ENCODE measurements around the gene GNAI3.
A peak's percentile ranks its signal among the peaks of the same experiment; 100 is the strongest.

GNAI3 gene

GRCh38 chr1:109598156-109598555 lies 49.7 kb downstream of the GNAI3 start:
- no peak for DNase-seq

- no peak for DNase-seq
Measured at GRCh38 chr1:109598655-109599054, 50.2 kb downstream of the GNAI3 start.

- no peak for DNase-seq
Measured at GRCh38 chr1:109603229-109603628, 54.8 kb downstream of the GNAI3 start.

GRCh38 chr1:109605381-109605780 lies 57.0 kb downstream of the GNAI3 start:
- DNase-seq, result no peak

- no peak for DNase-seq
Measured at GRCh38 chr1:109609881-109610280, 61.5 kb downstream of the GNAI3 start.

- no peak for DNase-seq
Measured at GRCh38 chr1:109610609-109611307, 62.3 kb downstream of the GNAI3 start.

- no peak for DNase-seq
Measured at GRCh38 chr1:109611308-109611990, 63.0 kb downstream of the GNAI3 start.

- DNase-seq, result no peak
Measured at GRCh38 chr1:109613361-109614147, 65.1 kb downstream of the GNAI3 start.

- no peak for DNase-seq
Measured at GRCh38 chr1:109615879-109616278, 67.5 kb downstream of the GNAI3 start.

- DNase-seq, result no peak
Measured at GRCh38 chr1:109616391-109616790, 68.0 kb downstream of the GNAI3 start.

GRCh38 chr1:109617291-109617801 lies 68.9 kb downstream of the GNAI3 start:
- no peak for DNase-seq

GRCh38 chr1:109618661-109619575 lies 70.5 kb downstream of the GNAI3 start:
- no peak for DNase-seq

GRCh38 chr1:109619576-109620400 lies 71.4 kb downstream of the GNAI3 start, which contains the start of the genes AMPD2 and GNAT2:
Gene AMPD2, plus strand, starts transcription at chr1:109619837. Its CDS starts 1,339 bp downstream, at chr1:109621176.
Gene GNAT2, minus strand, starts transcription at chr1:109619616. Its CDS starts 6,746 bp downstream, at chr1:109612870.
- DNase-seq, result peak; percentile 80

GRCh38 chr1:109620401-109620791 lies 72.0 kb downstream of the GNAI3 start:
- DNase-seq, result peak; percentile 78

- peak; percentile 69 for DNase-seq
Measured at GRCh38 chr1:109620841-109621286, 72.4 kb downstream of the GNAI3 start.

- no peak for DNase-seq
Measured at GRCh38 chr1:109621379-109622136, 73.1 kb downstream of the GNAI3 start.

- no peak for DNase-seq
Measured at GRCh38 chr1:109622137-109622892, 73.9 kb downstream of the GNAI3 start.

- peak; percentile 1 for DNase-seq
Measured at GRCh38 chr1:109622895-109623294, 74.5 kb downstream of the GNAI3 start.

- DNase-seq, result no peak
Measured at GRCh38 chr1:109623601-109624161, 75.3 kb downstream of the GNAI3 start.
